Endothelial cell of umbilical vein (primary cell): Measurements from ENCODE around the gene KIF25.

ENCODE experiments used
- EZH2 ChIP-seq: IDR thresholded peaks from 2 replicates; pipeline ENCODE4 v1.6.1; 2012; ENCODE audit warnings: borderline replicate concordance, low read depth, mild to moderate bottlenecking, moderate library complexity, low read length, inconsistent platforms; ENCODE audit not compliant: severe bottlenecking
- FOS ChIP-seq: IDR thresholded peaks from 2 replicates; pipeline ENCODE4 v1.6.1; 2011; ENCODE audit warnings: mild to moderate bottlenecking, low read length, moderate library complexity, borderline replicate concordance; ENCODE audit not compliant: insufficient read depth
- GATA2 ChIP-seq: IDR thresholded peaks from 2 replicates; pipeline ENCODE4 v1.7.0; 2011; ENCODE audit warnings: low read depth, mild to moderate bottlenecking, moderate library complexity, mixed read lengths, low read length; ENCODE audit not compliant: insufficient read length, insufficient read depth
- JUN ChIP-seq: IDR thresholded peaks from 2 replicates; pipeline ENCODE4 v1.6.1; 2011; ENCODE audit warnings: borderline replicate concordance, low read depth; ENCODE audit not compliant: insufficient read length, insufficient read depth
- MYC ChIP-seq: IDR thresholded peaks from one replicate; pipeline ENCODE4 v1.6.1; 2011; ENCODE audit warnings: mild to moderate bottlenecking, low read depth, low read length
- POLR2A ChIP-seq: IDR thresholded peaks from 2 replicates; pipeline ENCODE4 v1.6.1; 2012; ENCODE audit warnings: low read depth, mild to moderate bottlenecking, control low read depth, low read length
- POLR2AphosphoS5 ChIP-seq: IDR thresholded peaks from 2 replicates; pipeline ENCODE4 v1.6.1; 2012; ENCODE audit warnings: low read depth, mild to moderate bottlenecking, control low read depth, low read length, moderate library complexity; ENCODE audit not compliant: insufficient read depth
- TF ChIP-seq, protein P1 (sequence below): IDR thresholded peaks from 2 replicates; pipeline ENCODE4 v1.6.1; 2011; ENCODE audit not compliant: insufficient read depth, insufficient read length
- TF ChIP-seq, protein P2 (sequence below), 2 donors: IDR thresholded peaks; 1 replicate in 1 of 2; 2 replicates in 1 of 2; pipeline ENCODE4 v1.5.1; 2011; ENCODE audit warnings: low read length in 2 of 2, mild to moderate bottlenecking in 2 of 2, moderate library complexity in 2 of 2, control low read depth in 1 of 2, inconsistent platforms in 1 of 2, low read depth in 1 of 2; ENCODE audit not compliant: insufficient read depth in 1 of 2; ENCODE audit errors: extremely low read depth in 1 of 2

DNA sequence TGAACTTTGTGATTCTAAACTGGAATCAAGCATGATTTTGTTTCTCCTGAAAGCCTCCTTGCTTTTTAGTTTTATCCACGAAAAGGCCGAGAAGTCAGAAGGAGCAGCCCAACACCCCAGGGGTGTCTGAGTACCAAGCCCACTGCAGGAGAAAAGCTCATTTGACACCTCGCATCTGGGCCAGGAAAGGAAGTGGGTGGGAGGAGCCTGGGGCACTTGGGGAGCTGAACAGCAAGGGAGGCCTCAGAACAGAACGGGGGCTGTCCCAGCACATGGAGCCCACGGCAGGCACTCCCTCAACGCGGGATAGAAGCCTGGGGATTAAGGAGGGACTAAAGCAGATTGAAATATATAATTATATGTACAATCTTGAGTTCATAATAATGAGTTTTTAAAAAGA, 6.6 kb downstream of the KIF25 start:
- TF ChIP-seq POLR2A (no peak), FOS (no peak), EZH2 (no peak), POLR2AphosphoS5 (no peak), MYC (no peak), JUN (no peak), GATA2 (no peak)
- TF ChIP-seq, protein P1, sequence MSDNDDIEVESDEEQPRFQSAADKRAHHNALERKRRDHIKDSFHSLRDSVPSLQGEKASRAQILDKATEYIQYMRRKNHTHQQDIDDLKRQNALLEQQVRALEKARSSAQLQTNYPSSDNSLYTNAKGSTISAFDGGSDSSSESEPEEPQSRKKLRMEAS = no peak
- TF ChIP-seq, protein P2, sequence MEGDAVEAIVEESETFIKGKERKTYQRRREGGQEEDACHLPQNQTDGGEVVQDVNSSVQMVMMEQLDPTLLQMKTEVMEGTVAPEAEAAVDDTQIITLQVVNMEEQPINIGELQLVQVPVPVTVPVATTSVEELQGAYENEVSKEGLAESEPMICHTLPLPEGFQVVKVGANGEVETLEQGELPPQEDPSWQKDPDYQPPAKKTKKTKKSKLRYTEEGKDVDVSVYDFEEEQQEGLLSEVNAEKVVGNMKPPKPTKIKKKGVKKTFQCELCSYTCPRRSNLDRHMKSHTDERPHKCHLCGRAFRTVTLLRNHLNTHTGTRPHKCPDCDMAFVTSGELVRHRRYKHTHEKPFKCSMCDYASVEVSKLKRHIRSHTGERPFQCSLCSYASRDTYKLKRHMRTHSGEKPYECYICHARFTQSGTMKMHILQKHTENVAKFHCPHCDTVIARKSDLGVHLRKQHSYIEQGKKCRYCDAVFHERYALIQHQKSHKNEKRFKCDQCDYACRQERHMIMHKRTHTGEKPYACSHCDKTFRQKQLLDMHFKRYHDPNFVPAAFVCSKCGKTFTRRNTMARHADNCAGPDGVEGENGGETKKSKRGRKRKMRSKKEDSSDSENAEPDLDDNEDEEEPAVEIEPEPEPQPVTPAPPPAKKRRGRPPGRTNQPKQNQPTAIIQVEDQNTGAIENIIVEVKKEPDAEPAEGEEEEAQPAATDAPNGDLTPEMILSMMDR (IDR thresholded peaks at IDR 0.05; ENCODE audit: extremely low read depth in 1 of 2, insufficient read depth in 1 of 2, low read depth in 1 of 2, low read length in 2 of 2) = no peak
